KMS-11 (cell line): ENCODE results near the gene LKAAEAR1.

Experiments used
- H2AFZ ChIP-seq: fragments of 200-600 bp; sonication (generic); 2 replicates; pipeline ENCODE4 v1.6.1; 2016; ENCODE audit warnings: antibody characterized with exemption, mixed run types, low read depth
- H3K27ac ChIP-seq: fragments of 200-600 bp; sonication (generic); 2 replicates; pipeline ENCODE4 v1.6.1; 2016; ENCODE audit warnings: mild to moderate bottlenecking, mixed run types
- H3K27me3 ChIP-seq: fragments of 200-600 bp; sonication (generic); 2 replicates; pipeline ENCODE4 v1.6.1; 2017; ENCODE audit warnings: mild to moderate bottlenecking, low read depth, mixed run types, moderate library complexity; ENCODE audit not compliant: insufficient read depth
- H3K36me3 ChIP-seq: fragments of 200-600 bp; sonication (generic); 2 replicates; pipeline ENCODE4 v1.6.1; 2017; ENCODE audit warnings: mild to moderate bottlenecking, mixed run types; ENCODE audit not compliant: insufficient read depth
- H3K4me1 ChIP-seq: fragments of 200-600 bp; sonication (generic); 2 replicates; pipeline ENCODE4 v1.6.1; 2016; ENCODE audit warnings: mild to moderate bottlenecking, low read depth, mixed run types; ENCODE audit not compliant: poor library complexity, severe bottlenecking
- H3K4me2 ChIP-seq: fragments of 200-600 bp; sonication (generic); 2 replicates; pipeline ENCODE4 v1.7.0; 2016; ENCODE audit warnings: mild to moderate bottlenecking, mixed run types
- H3K4me3 ChIP-seq: fragments of 200-600 bp; sonication (generic); IDR thresholded peaks from 2 replicates; pipeline ENCODE4 v1.6.1; 2017; ENCODE audit warnings: low read depth, low read length, mixed read lengths; ENCODE audit not compliant: insufficient read depth
- H3K79me2 ChIP-seq: fragments of 200-600 bp; sonication (generic); 2 replicates; pipeline ENCODE4 v1.6.1; 2016; ENCODE audit warnings: low read depth, mixed run types; ENCODE audit not compliant: insufficient read depth
- H3K9ac ChIP-seq: fragments of 200-600 bp; sonication (generic); 2 replicates; pipeline ENCODE4 v1.6.1; 2016; ENCODE audit warnings: mild to moderate bottlenecking, mixed run types
- H4K20me1 ChIP-seq: fragments of 200-600 bp; sonication (generic); 2 replicates; pipeline ENCODE4 v1.6.1; 2016; ENCODE audit warnings: mild to moderate bottlenecking, mixed run types; ENCODE audit not compliant: insufficient read depth
- TF ChIP-seq, protein P1 (sequence below): fragments of 200-600 bp; sonication (generic); conservative IDR thresholded peaks from 2 replicates; pipeline ENCODE4 v1.6.1; 2017; ENCODE audit warnings: low read depth, mild to moderate bottlenecking, antibody characterized with exemption, low read length, moderate library complexity, mixed read lengths

The LKAAEAR1 gene

DNA sequence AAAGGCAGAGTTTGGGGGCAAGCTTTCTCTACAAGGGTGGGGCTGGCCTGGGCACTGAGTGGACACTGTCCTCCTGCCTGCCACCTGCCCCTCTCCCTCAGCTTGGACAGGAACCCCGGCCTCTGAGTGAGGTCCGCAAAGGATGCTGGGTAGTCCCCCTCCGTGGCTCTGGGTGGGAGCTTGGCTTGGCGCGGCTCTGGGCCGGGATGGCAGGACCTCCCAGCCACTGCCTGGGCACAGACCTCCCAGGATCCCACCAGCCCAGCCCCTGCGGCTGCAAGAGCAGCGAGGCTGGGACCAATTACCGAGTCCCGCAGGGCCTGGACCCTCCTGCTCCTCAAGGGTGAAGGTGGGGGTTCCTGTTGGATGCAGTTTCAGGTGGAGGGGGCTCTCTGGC is 31.9 kb downstream of the LKAAEAR1 start:
- no peaks in the 10 kb centered on the region for H4K20me1 ChIP-seq
- H3K27me3 ChIP-seq, result peaks cover 49% of the 10 kb centered on the region
- H3K4me1 ChIP-seq, result peaks cover 24% of the 10 kb centered on the region
- no peaks in the 10 kb centered on the region for H3K79me2 ChIP-seq
- no peak overlapping the region for H3K4me3 ChIP-seq
- no peaks in the 10 kb centered on the region for H3K36me3 ChIP-seq
- H3K9ac ChIP-seq, result no peak overlapping the region
- H2AFZ ChIP-seq, result no peak overlapping the region
- no peak overlapping the region for H3K27ac ChIP-seq
- TF ChIP-seq, protein P1, sequence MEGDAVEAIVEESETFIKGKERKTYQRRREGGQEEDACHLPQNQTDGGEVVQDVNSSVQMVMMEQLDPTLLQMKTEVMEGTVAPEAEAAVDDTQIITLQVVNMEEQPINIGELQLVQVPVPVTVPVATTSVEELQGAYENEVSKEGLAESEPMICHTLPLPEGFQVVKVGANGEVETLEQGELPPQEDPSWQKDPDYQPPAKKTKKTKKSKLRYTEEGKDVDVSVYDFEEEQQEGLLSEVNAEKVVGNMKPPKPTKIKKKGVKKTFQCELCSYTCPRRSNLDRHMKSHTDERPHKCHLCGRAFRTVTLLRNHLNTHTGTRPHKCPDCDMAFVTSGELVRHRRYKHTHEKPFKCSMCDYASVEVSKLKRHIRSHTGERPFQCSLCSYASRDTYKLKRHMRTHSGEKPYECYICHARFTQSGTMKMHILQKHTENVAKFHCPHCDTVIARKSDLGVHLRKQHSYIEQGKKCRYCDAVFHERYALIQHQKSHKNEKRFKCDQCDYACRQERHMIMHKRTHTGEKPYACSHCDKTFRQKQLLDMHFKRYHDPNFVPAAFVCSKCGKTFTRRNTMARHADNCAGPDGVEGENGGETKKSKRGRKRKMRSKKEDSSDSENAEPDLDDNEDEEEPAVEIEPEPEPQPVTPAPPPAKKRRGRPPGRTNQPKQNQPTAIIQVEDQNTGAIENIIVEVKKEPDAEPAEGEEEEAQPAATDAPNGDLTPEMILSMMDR, result no peak
- H3K4me2 ChIP-seq, result no peak overlapping the region

DNA sequence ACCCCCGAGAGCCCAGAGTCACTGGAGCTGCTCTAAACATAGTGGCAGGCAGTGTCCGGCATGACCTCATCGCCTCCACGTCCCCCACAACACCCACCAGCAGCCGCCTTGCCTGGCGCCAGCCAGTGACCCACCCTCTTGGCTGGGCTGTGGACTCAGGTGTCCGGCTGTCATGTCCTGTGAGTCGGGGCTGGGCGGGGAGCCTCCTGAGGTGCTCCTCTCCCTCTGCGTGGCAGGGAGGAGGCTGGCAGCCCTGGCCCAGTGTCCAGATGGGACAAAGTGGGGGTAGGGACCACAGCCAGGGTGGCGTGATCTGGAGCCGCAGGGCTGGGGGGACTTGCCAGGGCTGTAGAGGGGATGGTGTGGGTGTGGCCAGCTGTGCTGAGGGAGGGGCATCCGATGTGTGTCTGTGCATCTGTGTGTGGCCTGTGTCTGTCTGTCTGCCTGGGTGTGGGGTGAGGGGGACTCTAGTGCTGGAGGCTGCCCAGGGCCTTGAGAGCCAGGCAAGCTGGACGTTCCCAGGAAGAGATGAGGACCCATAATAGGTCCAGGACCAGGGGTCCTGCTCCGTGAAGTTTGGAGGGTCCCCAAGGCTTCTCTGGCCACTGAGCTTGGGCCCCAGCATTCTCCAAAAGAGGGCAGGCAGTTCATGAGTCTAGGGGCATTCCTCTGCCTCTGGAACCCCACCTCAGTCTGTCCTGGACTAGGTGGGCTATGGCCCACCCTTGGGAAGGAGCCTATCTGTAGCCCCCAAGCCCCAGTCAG is 32.5 kb downstream of the LKAAEAR1 start:
- Histone ChIP-seq H3K9ac (no peak overlapping the region), H3K36me3 (no peaks in the 10 kb centered on the region), H2AFZ (no peak overlapping the region), H3K79me2 (no peaks in the 10 kb centered on the region), H3K27me3 (peaks cover 55% of the 10 kb centered on the region), H3K4me2 (no peak overlapping the region), H4K20me1 (no peaks in the 10 kb centered on the region), H3K27ac (no peak overlapping the region), H3K4me1 (peaks cover 19% of the 10 kb centered on the region), H3K4me3 (no peak overlapping the region)
- TF ChIP-seq, protein P1, result no peak

DNA sequence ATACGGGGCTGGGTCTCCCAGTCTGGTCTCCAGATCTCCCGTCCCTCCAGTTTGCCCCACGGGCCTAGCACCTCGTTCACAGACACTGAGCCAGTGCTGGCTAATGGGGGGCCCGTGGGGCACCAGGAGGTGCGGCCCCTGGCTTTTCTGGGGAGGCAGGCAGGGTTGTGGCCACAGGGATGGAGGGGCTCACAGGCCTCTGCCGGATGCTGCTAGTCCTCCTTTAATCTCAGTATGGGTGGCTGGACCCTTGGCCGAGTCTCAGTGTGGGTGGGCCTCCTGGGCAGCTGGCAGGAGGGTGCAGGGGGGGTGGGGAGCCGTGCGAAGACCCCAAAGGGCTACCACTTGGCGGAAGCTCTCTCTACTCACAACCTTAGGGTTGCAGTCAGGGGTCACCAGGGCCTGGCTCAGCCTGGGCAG is 33.2 kb downstream of the LKAAEAR1 start:
- H3K36me3 ChIP-seq, result no peaks in the 10 kb centered on the region
- H3K4me1 ChIP-seq, result peaks cover 12% of the 10 kb centered on the region
- H3K4me3 ChIP-seq, result no peak overlapping the region
- no peaks in the 10 kb centered on the region for H4K20me1 ChIP-seq
- H3K9ac ChIP-seq, result no peak overlapping the region
- TF ChIP-seq, protein P1, result no peak
- peaks cover 62% of the 10 kb centered on the region for H3K27me3 ChIP-seq
- no peak overlapping the region for H3K4me2 ChIP-seq
- H3K27ac ChIP-seq, result no peak overlapping the region
- no peaks in the 10 kb centered on the region for H3K79me2 ChIP-seq
- H2AFZ ChIP-seq, result no peak overlapping the region

DNA sequence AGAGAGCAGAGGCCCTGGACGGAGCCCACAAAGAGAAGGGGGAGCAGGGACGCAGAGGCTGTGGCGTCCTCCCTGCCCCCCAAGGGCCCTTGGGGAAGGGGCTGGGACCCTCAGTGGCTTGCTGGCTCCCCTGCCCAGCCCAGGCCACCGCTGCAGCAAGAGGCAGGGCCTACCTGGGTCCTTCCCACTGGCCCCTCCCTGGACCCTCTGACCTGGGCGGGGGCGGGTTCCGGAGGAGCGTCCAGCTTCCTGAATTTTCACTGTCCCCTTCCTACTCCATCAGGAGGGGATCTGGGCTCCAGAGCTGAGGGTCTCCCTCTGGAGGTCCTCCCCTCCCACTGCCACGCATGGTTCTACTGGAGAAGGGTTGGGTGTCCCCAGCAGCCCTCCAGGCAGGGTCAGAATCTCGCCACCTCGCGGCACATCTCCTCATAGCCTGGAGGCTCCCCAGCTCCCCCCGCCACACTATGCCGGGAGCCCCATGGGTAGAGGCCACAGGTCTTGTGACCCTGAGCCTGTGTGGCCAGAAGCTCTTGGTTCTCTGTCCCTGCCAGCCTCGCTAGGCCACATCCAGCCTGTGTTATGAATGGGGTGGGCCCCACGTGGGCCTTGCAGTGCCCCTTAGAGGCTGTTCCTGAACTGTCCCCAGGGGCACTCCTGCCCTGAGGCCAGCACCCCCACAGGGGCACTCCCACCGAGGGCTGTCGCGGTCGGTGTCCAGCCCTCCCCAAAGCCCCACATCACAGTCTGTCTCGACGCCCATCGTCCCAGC is 33.8 kb downstream of the LKAAEAR1 start:
- peaks cover 7% of the 10 kb centered on the region for H3K4me1 ChIP-seq
- peaks cover 68% of the 10 kb centered on the region for H3K27me3 ChIP-seq
- no peaks in the 10 kb centered on the region for H3K79me2 ChIP-seq
- TF ChIP-seq, protein P1, result no peak
- H3K4me2 ChIP-seq, result no peak overlapping the region
- no peaks in the 10 kb centered on the region for H4K20me1 ChIP-seq
- no peak overlapping the region for H3K27ac ChIP-seq
- no peak overlapping the region for H3K9ac ChIP-seq
- no peaks in the 10 kb centered on the region for H3K36me3 ChIP-seq
- no peak overlapping the region for H2AFZ ChIP-seq
- H3K4me3 ChIP-seq, result no peak overlapping the region
